Loucy (cell line): ENCODE data around the gene AIG1.

Experiments
- EZH2phosphoT487 ChIP-seq: fragments of 200-600 bp; IDR thresholded peaks from 2 replicates; pipeline ENCODE4 v1.6.1; 2018; ENCODE audit warnings: antibody characterized with exemption, mild to moderate bottlenecking, moderate library complexity, borderline replicate concordance
- TF ChIP-seq, protein P1 (sequence below): fragments of 200-600 bp; sonication (generic); conservative IDR thresholded peaks from 2 replicates; pipeline ENCODE4 v1.5.1; 2014; ENCODE audit warnings: mild to moderate bottlenecking, antibody characterized with exemption, low read length

DNA sequence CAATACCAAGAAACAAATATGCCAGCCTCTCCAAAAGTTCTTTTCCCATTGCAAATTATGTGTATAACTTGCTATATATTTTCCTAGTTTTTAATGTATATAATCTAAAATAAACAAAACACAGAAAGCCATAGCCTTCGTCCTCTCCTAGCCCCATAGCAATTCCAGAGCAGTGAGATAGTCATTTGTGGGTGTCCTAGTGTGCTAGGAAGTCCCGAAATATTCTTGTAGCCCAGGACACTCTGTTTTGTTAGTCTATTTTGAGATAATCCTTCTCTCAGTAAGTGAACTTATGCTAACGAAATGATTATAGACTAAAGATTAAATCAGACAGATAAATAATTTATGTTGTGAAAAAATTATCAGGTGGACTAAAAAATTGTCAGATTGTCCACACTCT lies 90.7 kb downstream of the AIG1 start:
- TF ChIP-seq, protein P1, sequence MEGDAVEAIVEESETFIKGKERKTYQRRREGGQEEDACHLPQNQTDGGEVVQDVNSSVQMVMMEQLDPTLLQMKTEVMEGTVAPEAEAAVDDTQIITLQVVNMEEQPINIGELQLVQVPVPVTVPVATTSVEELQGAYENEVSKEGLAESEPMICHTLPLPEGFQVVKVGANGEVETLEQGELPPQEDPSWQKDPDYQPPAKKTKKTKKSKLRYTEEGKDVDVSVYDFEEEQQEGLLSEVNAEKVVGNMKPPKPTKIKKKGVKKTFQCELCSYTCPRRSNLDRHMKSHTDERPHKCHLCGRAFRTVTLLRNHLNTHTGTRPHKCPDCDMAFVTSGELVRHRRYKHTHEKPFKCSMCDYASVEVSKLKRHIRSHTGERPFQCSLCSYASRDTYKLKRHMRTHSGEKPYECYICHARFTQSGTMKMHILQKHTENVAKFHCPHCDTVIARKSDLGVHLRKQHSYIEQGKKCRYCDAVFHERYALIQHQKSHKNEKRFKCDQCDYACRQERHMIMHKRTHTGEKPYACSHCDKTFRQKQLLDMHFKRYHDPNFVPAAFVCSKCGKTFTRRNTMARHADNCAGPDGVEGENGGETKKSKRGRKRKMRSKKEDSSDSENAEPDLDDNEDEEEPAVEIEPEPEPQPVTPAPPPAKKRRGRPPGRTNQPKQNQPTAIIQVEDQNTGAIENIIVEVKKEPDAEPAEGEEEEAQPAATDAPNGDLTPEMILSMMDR = no peak
- TF ChIP-seq EZH2phosphoT487 = no peak
